Muscle layer of colon (tissue), 2 donors: ENCODE results near the gene FATE1.
"Not testable (repeated sequence)": the region's sequence is repeated elsewhere in the genome, so short reads cannot be mapped to it uniquely, and the experiment has no call there.

Source experiments
- H3K27ac ChIP-seq: one replicate; pipeline ENCODE4 v1.7.0; 2013; ENCODE audit warnings: low read depth, mild to moderate bottlenecking, low read length, moderate library complexity
- H3K27me3 ChIP-seq, 2 donors: one replicate each; pipeline ENCODE4 v1.7.0; 2013; ENCODE audit warnings: low read length in 2 of 2, mild to moderate bottlenecking in 2 of 2; ENCODE audit not compliant: insufficient read depth in 2 of 2, control insufficient read depth in 1 of 2
- H3K36me3 ChIP-seq: one replicate; pipeline ENCODE4 v1.7.0; 2013; ENCODE audit warnings: mild to moderate bottlenecking, low read length; ENCODE audit not compliant: insufficient read depth
- H3K4me1 ChIP-seq: one replicate; pipeline ENCODE4 v1.7.0; 2013; ENCODE audit warnings: mild to moderate bottlenecking, low read length; ENCODE audit not compliant: insufficient read depth
- H3K4me3 ChIP-seq, 2 donors: one replicate each; pipeline ENCODE4 v1.7.0; 2013; ENCODE audit warnings: low read length in 2 of 2, low read depth in 1 of 2, mild to moderate bottlenecking in 1 of 2, moderate library complexity in 1 of 2
- H3K9ac ChIP-seq: one replicate; pipeline ENCODE4 v1.7.0; 2013; ENCODE audit warnings: low read length
- H3K9me3 ChIP-seq: one replicate; pipeline ENCODE4 v1.7.0; 2013; ENCODE audit warnings: mild to moderate bottlenecking, low read length
- donor health status: abdominal sarcoma.
- donor health status: Adenocarcinoma of cecum.

FATE1 gene

DNA sequence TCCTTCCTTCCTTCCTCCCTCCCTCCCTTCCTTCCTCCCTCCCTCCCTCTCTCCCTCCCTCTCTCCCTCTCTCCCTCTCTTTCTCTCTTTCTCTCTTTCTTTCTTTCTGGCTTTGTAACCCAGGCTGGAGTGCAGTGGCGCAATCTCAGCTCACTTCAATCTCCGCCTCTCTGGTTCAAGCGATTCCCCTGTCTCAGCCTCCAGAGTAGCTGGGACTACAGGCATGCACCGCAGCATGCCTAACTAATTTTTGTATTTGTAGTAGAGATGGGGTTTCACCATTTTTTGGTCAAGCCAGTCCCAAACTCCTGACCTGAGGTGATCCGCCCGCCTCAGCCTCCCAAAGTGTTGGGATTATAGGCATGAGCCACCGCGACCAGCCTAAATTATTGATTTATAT is 18.8 kb upstream of the FATE1 start:
- not testable (repeated sequence) for H3K4me3 ChIP-seq, H3K4me1 ChIP-seq, H3K9me3 ChIP-seq, H3K27me3 ChIP-seq, H3K36me3 ChIP-seq, H3K9ac ChIP-seq, H3K27ac ChIP-seq

DNA sequence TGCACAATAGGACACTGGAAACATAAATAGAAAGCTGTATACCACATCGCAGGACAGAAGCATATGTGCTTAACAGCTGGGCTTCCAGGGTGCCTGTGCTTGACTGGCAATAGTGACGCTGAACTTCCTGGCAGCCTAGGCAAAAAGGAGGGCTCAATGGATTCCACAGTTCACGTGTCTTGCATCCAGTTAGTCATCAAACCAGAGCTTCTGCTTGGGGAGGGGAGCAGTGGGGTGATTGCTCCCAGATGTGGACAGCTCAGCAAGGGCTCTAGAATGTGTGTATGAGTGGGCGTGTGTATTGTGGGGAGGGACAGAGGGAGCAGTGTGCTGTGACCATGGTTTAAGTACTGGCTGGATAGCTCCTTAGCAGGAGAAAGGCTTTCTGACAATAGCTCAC is 18.3 kb upstream of the FATE1 start:
- H3K4me1 ChIP-seq: no peaks in the 10 kb centered on the region
- H3K27me3 ChIP-seq: peaks cover 0 to 7% of the 10 kb centered on the region in 2 donors
- no peak overlapping the region for H3K4me3 ChIP-seq
- no peaks in the 10 kb centered on the region for H3K36me3 ChIP-seq
- no peak overlapping the region for H3K9ac ChIP-seq
- H3K27ac ChIP-seq: no peak overlapping the region
- no peaks in the 10 kb centered on the region for H3K9me3 ChIP-seq

DNA sequence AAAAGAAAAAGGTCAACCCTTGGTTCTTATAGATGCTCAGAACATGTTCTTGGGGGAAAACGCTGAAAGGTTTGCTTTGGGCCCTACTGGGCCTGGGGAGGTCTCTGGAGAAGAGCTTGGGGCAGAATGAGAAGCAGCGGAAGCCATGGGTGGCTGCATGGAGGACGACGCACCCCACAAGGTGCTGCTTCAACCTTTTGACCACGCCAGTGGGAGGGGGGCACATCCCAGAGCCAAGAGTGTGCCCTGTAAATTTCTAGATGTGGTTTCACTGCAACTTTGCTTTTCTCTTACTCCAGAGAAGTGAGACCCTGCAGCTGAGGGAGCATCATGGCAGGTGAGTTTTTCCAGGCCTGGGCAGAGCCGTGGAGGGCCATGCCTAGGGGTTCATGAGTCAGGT is 17.4 kb upstream of the FATE1 start:
- Histone ChIP-seq H3K9ac (no peak overlapping the region), H3K27ac (no peak overlapping the region), H3K4me1 (no peaks in the 10 kb centered on the region), H3K27me3 (peaks cover 0 to 3% of the 10 kb centered on the region in 2 donors), H3K36me3 (no peaks in the 10 kb centered on the region), H3K9me3 (no peaks in the 10 kb centered on the region), H3K4me3 (no peak overlapping the region)

- Histone ChIP-seq H3K4me3 (no peak overlapping the region), H3K27ac (no peak overlapping the region), H3K9ac (no peak overlapping the region), H3K4me1 (no peaks in the 10 kb centered on the region), H3K27me3 (peaks cover 0 to 3% of the 10 kb centered on the region in 2 donors), H3K9me3 (no peaks in the 10 kb centered on the region), H3K36me3 (no peaks in the 10 kb centered on the region)
These were observed 16.1 kb upstream of the FATE1 start for GRCh38 chrX:151699746-151700145.

DNA sequence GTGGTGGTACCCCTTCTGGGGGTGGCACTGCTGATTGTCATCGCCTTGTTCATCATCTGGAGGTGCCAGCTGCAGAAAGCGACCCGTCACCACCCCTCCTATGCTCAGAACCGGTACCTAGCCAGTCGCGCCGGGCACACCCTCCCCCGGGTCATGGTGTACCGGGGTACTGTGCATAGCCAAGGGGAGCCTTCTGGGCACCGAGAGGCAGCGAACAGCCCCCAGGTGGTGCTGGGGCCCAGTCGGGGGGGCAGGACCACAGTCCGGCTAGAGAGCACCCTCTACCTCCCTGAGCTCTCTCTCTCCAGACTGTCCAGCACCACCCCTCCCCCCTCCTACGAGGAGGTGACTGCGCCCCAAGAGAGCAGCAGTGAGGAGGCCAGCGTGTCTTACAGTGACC is 15.3 kb upstream of the FATE1 start:
- Histone ChIP-seq H3K27me3 (peaks cover 0 to 3% of the 10 kb centered on the region in 2 donors), H3K4me1 (no peaks in the 10 kb centered on the region), H3K4me3 (no peak overlapping the region), H3K9me3 (no peaks in the 10 kb centered on the region), H3K36me3 (no peaks in the 10 kb centered on the region), H3K9ac (no peak overlapping the region), H3K27ac (no peak overlapping the region)

DNA sequence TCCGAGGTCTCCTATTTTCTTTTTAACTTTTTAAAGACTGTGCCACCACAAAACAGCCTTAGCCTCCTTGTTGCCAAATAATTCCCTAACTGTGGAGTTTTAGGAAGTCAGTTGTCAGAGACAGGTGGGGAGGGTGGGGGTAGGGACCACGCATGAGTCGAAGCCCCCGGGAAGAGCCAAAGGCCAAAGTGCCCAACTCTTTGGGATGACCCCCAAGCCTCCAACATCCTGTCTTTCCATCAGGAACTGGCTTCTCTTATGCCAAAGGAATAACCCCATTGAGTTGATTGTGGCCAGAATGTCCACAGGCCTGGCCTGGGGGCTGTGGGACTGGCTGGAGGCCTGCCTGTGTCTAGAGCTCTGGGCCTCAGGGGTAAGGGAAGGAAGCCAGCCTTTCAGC is 14.8 kb upstream of the FATE1 start:
- Histone ChIP-seq H3K9ac (no peak overlapping the region), H3K4me1 (no peaks in the 10 kb centered on the region)

GRCh38 chrX:151701531-151701930 is 14.3 kb upstream of the FATE1 start:
- H3K27ac ChIP-seq: no peak overlapping the region
- no peak overlapping the region for H3K4me3 ChIP-seq
- no peak overlapping the region for H3K9ac ChIP-seq
- no peaks in the 10 kb centered on the region for H3K36me3 ChIP-seq
- H3K27me3 ChIP-seq: no peaks in the 10 kb centered on the region
- no peaks in the 10 kb centered on the region for H3K9me3 ChIP-seq
- no peaks in the 10 kb centered on the region for H3K4me1 ChIP-seq

More for the DNA sequence above, 14.8 kb upstream of the FATE1 start:
- peaks cover 0 to 2% of the 10 kb centered on the region in 2 donors for H3K27me3 ChIP-seq
- H3K27ac ChIP-seq: no peak overlapping the region
- H3K4me3 ChIP-seq: no peak overlapping the region
- no peaks in the 10 kb centered on the region for H3K9me3 ChIP-seq
- no peaks in the 10 kb centered on the region for H3K36me3 ChIP-seq

DNA sequence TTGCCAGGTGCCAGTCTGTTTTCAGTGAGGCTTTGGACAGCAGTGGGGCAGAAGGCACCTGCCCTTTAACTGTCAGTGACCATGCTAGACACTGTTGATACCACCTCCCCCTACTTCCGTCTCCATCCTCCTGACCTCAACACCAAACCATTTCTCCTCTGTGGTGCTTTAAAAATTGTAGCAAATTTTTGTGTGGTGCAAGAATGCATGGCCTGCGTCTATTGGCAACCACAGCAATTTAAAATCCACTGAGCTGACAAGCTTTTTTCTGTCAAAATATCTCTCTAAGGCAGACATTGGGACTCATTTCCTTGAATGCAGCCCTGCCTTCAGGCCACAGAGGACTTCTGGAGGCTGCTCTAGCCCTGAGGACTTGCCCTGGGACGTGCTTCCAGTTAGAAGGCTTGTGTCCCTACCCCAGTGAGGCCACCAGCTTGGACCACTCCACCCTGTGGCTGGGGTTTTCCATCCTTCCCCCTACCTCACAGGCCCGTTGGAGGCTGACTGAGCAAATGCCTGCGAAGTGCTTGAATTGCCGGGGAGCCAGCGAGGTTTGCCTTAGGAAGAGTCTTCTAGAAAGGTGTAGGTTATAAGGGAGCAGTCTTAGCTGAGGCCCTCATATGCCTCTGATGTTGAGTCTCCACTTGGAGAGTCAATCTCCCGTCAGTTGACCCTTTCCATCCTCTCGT is 13.7 kb upstream of the FATE1 start:
- no peak overlapping the region for H3K27ac ChIP-seq
- no peak overlapping the region for H3K4me3 ChIP-seq
- H3K36me3 ChIP-seq: no peaks in the 10 kb centered on the region
- H3K27me3 ChIP-seq: no peaks in the 10 kb centered on the region
- no peaks in the 10 kb centered on the region for H3K9me3 ChIP-seq
- H3K4me1 ChIP-seq: no peaks in the 10 kb centered on the region
- H3K9ac ChIP-seq: no peak overlapping the region

DNA sequence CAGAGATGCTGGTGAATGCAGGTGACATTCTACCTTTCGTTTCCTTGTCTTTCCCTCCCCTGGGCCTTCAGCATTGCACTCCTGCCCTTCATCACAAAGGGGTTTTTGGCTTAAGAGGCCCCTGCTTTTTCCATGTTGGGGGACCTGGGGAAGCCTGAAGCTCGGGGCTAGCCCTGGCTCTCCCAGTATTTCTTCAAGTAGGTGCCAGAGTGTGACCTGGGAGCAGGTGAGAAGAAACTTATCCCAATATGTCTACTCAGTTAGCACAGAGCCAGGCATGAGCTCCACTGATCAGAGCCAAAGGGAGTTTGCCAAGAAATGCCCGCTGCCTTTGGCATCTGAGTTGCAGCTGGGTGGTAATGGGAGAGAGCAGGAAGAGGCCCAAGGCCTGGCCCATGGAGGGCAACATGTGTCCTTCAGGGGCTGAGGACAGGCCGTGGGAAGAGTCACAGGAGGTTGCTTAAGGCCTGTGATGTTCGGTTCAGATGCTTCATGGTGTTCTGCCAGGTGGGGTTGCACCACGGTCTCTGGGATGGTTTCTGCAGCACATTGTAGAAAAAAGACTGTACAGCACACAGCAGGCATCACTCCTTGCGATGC is 13.0 kb upstream of the FATE1 start:
- no peak overlapping the region for H3K9ac ChIP-seq
- no peak overlapping the region for H3K4me3 ChIP-seq
- H3K4me1 ChIP-seq: no peaks in the 10 kb centered on the region
- no peak overlapping the region for H3K27ac ChIP-seq
- no peaks in the 10 kb centered on the region for H3K27me3 ChIP-seq
- no peaks in the 10 kb centered on the region for H3K9me3 ChIP-seq
- no peaks in the 10 kb centered on the region for H3K36me3 ChIP-seq

GRCh38 chrX:151703487-151703886 is 12.3 kb upstream of the FATE1 start:
- H3K4me3 ChIP-seq: no peak overlapping the region
- H3K4me1 ChIP-seq: no peaks in the 10 kb centered on the region
- no peaks in the 10 kb centered on the region for H3K36me3 ChIP-seq
- no peak overlapping the region for H3K27ac ChIP-seq
- no peaks in the 10 kb centered on the region for H3K27me3 ChIP-seq
- no peak overlapping the region for H3K9ac ChIP-seq
- no peaks in the 10 kb centered on the region for H3K9me3 ChIP-seq

GRCh38 chrX:151704041-151704663 is 11.7 kb upstream of the FATE1 start:
- Histone ChIP-seq H3K27ac (no peak overlapping the region), H3K4me3 (no peak overlapping the region), H3K9ac (no peak overlapping the region), H3K36me3 (no peaks in the 10 kb centered on the region), H3K9me3 (no peaks in the 10 kb centered on the region), H3K4me1 (no peaks in the 10 kb centered on the region), H3K27me3 (no peaks in the 10 kb centered on the region)

DNA sequence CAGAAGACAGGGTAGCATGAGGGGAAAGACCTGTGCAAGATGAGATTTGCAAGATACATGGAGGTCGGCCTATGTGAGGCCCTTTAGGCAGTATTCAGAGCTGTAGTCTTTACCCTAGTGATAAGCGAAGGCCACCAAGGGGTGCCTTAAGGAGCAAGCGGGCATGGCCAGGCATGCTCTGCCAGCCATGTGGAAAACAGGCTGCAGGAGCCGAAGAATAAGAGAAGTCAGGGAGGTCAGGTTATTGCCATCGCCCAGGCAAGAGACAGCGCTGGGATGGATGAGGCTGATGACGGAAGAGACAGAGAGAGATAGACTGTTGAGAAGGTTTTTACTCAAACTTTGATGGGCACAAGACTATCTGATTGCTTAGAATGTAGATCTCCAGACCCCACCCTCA is 7.0 kb upstream of the FATE1 start:
- Histone ChIP-seq H3K9ac (no peak overlapping the region), H3K4me3 (no peak overlapping the region), H3K9me3 (no peaks in the 10 kb centered on the region), H3K4me1 (no peaks in the 10 kb centered on the region), H3K27ac (no peak overlapping the region), H3K27me3 (peaks cover 4 to 5% of the 10 kb centered on the region in 2 donors), H3K36me3 (no peaks in the 10 kb centered on the region)
